HCT116 (cell line): ENCODE measurements around the gene SPDYE18.
"Not testable (repeated sequence)": the region's sequence is repeated elsewhere in the genome, so short reads cannot be mapped to it uniquely, and the experiment has no call there.

Experiments
- CEBPB ChIP-seq: IDR thresholded peaks from 2 replicates; pipeline ENCODE4 v1.6.1; 2012; ENCODE audit warnings: low read depth
- CTCF ChIP-seq, 3 experiments: fragments of 200-600 bp in 1 of 3; sonication (generic) in 1 of 3; IDR thresholded peaks in 2 of 3; conservative IDR thresholded peaks in 1 of 3; 2 replicates each; pipeline ENCODE4 v1.5.1; 2012 to 2017; ENCODE audit warnings: low read depth in 2 of 3, low read length in 2 of 3, antibody characterized with exemption in 1 of 3, borderline replicate concordance in 1 of 3, control low read depth in 1 of 3, mild to moderate bottlenecking in 1 of 3, mixed read lengths in 1 of 3, mixed run types in 1 of 3, moderate library complexity in 1 of 3; ENCODE audit not compliant: insufficient read depth in 1 of 3
- SIN3A ChIP-seq: IDR thresholded peaks from 2 replicates; pipeline ENCODE4 v1.6.1; 2012; ENCODE audit warnings: low read depth
- YY1 ChIP-seq: IDR thresholded peaks from 2 replicates; pipeline ENCODE4 v1.6.1; 2011; ENCODE audit warnings: low read length, low read depth, moderate library complexity, mild to moderate bottlenecking; ENCODE audit not compliant: insufficient replicate concordance; ENCODE audit errors: extremely low read depth

GRCh38 chr7:77002678-77003233, 59.6 kb downstream of the SPDYE18 start:
- not testable (repeated sequence) for TF ChIP-seq CEBPB; SIN3A; CTCF (IDR thresholded peaks at IDR 0.05 in 2 of 3, conservative IDR thresholded peaks at IDR 0.05 in 1 of 3; ENCODE audit: borderline replicate concordance in 1 of 3, insufficient read depth in 1 of 3, low read depth in 2 of 3, low read length in 2 of 3); YY1
